Tibial nerve (tissue), 4 donors: ENCODE measurements around the gene SORBS1. TPM values are rescaled to one million over a fixed set of nuclear protein-coding genes. Genes with fewer than 3 reads are reported as not detected.

Experiments
- DNase-seq, 2 donors: peaks; one replicate each; pipeline ENCODE4 v3.0.0-alpha.2; 2019; ENCODE audit warnings: low spot score in 2 of 2
- H3K27ac ChIP-seq, 4 donors: fragments of 200-600 bp; sonication (generic) in 3 of 4; one replicate each; pipeline ENCODE4 v1.5.1; 2017 to 2019; ENCODE audit warnings: mild to moderate bottlenecking in 1 of 4
- H3K27me3 ChIP-seq, 2 donors: fragments of 200-600 bp; sonication (generic) in 1 of 2; one replicate each; pipeline versions ENCODE4 v1.5.1 to v1.6.0; 2017 to 2019
- H3K36me3 ChIP-seq, 3 donors: fragments of 200-600 bp; sonication (generic); one replicate each; pipeline ENCODE4 v1.5.1; 2018 to 2019
- H3K4me1 ChIP-seq, 4 donors: fragments of 200-600 bp; sonication (generic) in 3 of 4; one replicate each; pipeline ENCODE4 v1.5.1; 2017 to 2019
- H3K4me3 ChIP-seq, 4 donors: fragments of 200-600 bp; sonication (generic) in 3 of 4; one replicate each; pipeline ENCODE4 v1.5.1; 2017 to 2019; ENCODE audit warnings: mild to moderate bottlenecking in 1 of 4, moderate library complexity in 1 of 4
- H3K9me3 ChIP-seq, 4 donors: fragments of 200-600 bp; sonication (generic) in 3 of 4; one replicate each; pipeline ENCODE4 v1.5.1; 2017 to 2019
- EP300 ChIP-seq, 2 donors: sonication (generic); formaldehyde crosslinking; IDR thresholded peaks; one replicate each; pipeline ENCODE4 v1.6.1; 2017; ENCODE audit warnings: antibody characterized with exemption in 2 of 2, mild to moderate bottlenecking in 1 of 2
- POLR2A ChIP-seq, 2 donors: fragments of 450-650 bp; IDR thresholded peaks; one replicate each; pipeline ENCODE4 v1.6.1; 2017; ENCODE audit warnings: antibody characterized with exemption in 2 of 2, mild to moderate bottlenecking in 2 of 2, moderate library complexity in 2 of 2
- WGBS, 2 donors: methylation state at CpG; one replicate each; pipeline ENCODE4 v1.1.5; 2018; 5-methylcytosine and 5-hydroxymethylcytosine counted together
- total RNA-seq, 4 donors: library from RNA; depleted of rRNA; stranded (reverse); fragments of >200 nt; gene quantifications; one replicate each; pipeline ENCODE4 v1.1.0, GENCODE V29; 2016
- TF ChIP-seq, protein P1 (sequence below), 5 experiments: fragments of 200-600 bp in 3 of 5; fragments of 450-650 bp in 2 of 5; sonication (generic) in 3 of 5; IDR thresholded peaks; one replicate each; pipeline ENCODE4 v1.5.1; 2016 to 2019; ENCODE audit warnings: antibody characterized with exemption in 5 of 5, mild to moderate bottlenecking in 3 of 5, moderate library complexity in 2 of 5

The SORBS1 gene
- total RNA-seq, 4 donors from 2014 or later = 427 to 623 (median 567) TPM

DNA sequence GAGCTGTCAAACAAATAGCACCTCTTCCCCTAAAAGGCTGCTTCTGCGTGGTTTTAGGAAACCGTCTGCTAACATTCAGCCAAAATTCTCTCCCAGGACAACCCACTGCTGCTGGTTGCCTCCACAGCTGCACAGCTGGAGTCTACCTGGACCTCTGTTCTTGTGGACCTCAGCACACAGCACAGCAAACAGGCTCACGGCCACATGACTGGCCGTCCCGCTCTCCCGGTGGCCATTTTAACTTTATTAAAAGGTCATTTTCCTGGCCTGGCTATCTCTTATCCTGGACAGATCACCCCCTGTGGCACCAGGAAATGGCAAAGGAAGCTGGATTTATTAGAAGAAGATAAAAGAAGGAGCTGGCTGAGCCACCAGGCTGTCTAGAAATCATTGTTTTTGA, 27.6 kb downstream of the SORBS1 start:
- H3K9me3 ChIP-seq = no peaks in the 10 kb centered on the region
- TF ChIP-seq, protein P1, sequence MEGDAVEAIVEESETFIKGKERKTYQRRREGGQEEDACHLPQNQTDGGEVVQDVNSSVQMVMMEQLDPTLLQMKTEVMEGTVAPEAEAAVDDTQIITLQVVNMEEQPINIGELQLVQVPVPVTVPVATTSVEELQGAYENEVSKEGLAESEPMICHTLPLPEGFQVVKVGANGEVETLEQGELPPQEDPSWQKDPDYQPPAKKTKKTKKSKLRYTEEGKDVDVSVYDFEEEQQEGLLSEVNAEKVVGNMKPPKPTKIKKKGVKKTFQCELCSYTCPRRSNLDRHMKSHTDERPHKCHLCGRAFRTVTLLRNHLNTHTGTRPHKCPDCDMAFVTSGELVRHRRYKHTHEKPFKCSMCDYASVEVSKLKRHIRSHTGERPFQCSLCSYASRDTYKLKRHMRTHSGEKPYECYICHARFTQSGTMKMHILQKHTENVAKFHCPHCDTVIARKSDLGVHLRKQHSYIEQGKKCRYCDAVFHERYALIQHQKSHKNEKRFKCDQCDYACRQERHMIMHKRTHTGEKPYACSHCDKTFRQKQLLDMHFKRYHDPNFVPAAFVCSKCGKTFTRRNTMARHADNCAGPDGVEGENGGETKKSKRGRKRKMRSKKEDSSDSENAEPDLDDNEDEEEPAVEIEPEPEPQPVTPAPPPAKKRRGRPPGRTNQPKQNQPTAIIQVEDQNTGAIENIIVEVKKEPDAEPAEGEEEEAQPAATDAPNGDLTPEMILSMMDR (IDR thresholded peaks at IDR 0.05) = no peak
- no peak for TF ChIP-seq POLR2A (IDR thresholded peaks at IDR 0.05)
- TF ChIP-seq EP300 (IDR thresholded peaks at IDR 0.05) = no peak
- peaks cover 0 to 77% (median 15%) of the 10 kb centered on the region in 4 donors for H3K4me1 ChIP-seq
- no peak overlapping the region for H3K4me3 ChIP-seq
- H3K36me3 ChIP-seq = no peaks in the 10 kb centered on the region
- peak overlapping the region in 2 of 4 donors; percentile 11 to 16 for H3K27ac ChIP-seq
- 61 to 67% methylated on average over 6 of the region's 6 CpGs for WGBS, 2 donors
- no peaks in the 10 kb centered on the region for H3K27me3 ChIP-seq
- no peak for DNase-seq

DNA sequence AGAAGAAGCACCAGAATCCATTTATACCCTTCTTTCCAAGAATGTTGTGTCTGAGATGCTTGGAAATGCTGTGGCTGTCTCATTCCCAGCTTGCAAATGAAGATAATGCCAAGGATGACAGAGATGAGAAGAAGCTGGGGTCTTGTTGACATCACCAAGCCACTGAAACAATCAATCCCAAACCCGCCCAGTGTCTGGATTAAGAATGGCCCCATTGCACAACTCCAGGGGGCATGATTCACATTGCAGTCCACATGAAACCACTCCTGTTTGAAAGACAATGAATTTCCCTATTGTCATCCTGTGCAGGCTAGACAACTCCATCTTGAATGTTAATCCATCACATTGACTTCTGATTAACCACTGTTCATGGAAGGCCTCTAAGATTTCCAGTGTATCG, 28.6 kb downstream of the SORBS1 start:
- Histone ChIP-seq H3K4me3 (no peak overlapping the region), H3K9me3 (no peaks in the 10 kb centered on the region), H3K36me3 (no peaks in the 10 kb centered on the region), H3K27ac (peak overlapping the region in 1 of 4 donors; percentile 55), H3K4me1 (peaks cover 0 to 88% (median 14%) of the 10 kb centered on the region in 4 donors), H3K27me3 (no peaks in the 10 kb centered on the region)
- 94 to 100% methylated on average over 2 of the region's 2 CpGs for WGBS, 2 donors
- DNase-seq = no peak
- TF ChIP-seq POLR2A (IDR thresholded peaks at IDR 0.05) (no peak), EP300 (IDR thresholded peaks at IDR 0.05) (no peak)

- Histone ChIP-seq H3K9me3 (no peaks in the 10 kb centered on the region), H3K4me1 (peaks cover 0 to 85% (median 12%) of the 10 kb centered on the region in 4 donors), H3K27me3 (no peaks in the 10 kb centered on the region), H3K4me3 (no peak overlapping the region), H3K36me3 (no peaks in the 10 kb centered on the region), H3K27ac (peak overlapping the region in 1 of 4 donors; percentile 55)
- no peak for TF ChIP-seq POLR2A (IDR thresholded peaks at IDR 0.05)
- no peak for TF ChIP-seq EP300 (IDR thresholded peaks at IDR 0.05)
- TF ChIP-seq, protein P1 (IDR thresholded peaks at IDR 0.05) = no peak
- DNase-seq = no peak
- WGBS, 2 donors = 70 to 71% methylated on average over 2 of the region's 2 CpGs
Measured at GRCh38 chr10:95531994-95532399, 29.2 kb downstream of the SORBS1 start.

- H3K36me3 ChIP-seq = no peaks in the 10 kb centered on the region
- H3K4me1 ChIP-seq = peaks cover 0 to 79% (median 7%) of the 10 kb centered on the region in 4 donors
- WGBS, 2 donors = 55% methylated on average over 13 of the region's 13 CpGs
- no peaks in the 10 kb centered on the region for H3K9me3 ChIP-seq
- TF ChIP-seq POLR2A (IDR thresholded peaks at IDR 0.05) = no peak
- TF ChIP-seq, protein P1 (IDR thresholded peaks at IDR 0.05) = no peak
- TF ChIP-seq EP300 (IDR thresholded peaks at IDR 0.05) = no peak
- H3K27ac ChIP-seq = peak overlapping the region in 1 of 4 donors; percentile 55
- no peak overlapping the region for H3K4me3 ChIP-seq
- no peak for DNase-seq
- H3K27me3 ChIP-seq = no peaks in the 10 kb centered on the region
Measured at GRCh38 chr10:95531058-95531809, 29.9 kb downstream of the SORBS1 start.

DNA sequence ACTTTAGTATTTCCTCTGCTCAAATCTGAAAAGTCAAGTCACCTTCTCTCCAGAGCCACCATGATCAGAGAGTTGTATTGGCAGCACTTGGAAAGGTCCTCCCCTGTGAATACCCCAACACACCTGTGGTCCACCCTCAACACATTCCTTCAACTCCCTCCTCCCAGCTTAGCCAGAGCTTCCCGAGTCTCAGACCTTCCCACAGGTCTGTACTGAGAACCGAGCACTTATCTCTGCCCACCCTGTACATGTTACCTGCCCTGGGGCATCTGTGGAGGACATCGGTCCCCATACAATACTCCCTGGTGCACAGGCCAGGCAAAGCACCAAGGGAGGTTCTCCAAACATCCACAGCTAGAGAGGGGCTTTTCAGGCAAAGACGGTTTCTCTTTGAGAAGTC, 30.6 kb downstream of the SORBS1 start:
- H3K4me1 ChIP-seq = peaks cover 0 to 74% (median 4%) of the 10 kb centered on the region in 4 donors
- 89 to 91% methylated on average over 3 to 4 of the region's 4 CpGs for WGBS, 2 donors

More for the DNA sequence above, 30.6 kb downstream of the SORBS1 start:
- DNase-seq = no peak
- H3K27ac ChIP-seq = peak overlapping the region in 1 of 4 donors; percentile 33
- H3K36me3 ChIP-seq = no peaks in the 10 kb centered on the region
- H3K27me3 ChIP-seq = no peaks in the 10 kb centered on the region
- no peak for TF ChIP-seq POLR2A (IDR thresholded peaks at IDR 0.05)
- TF ChIP-seq, protein P1 (IDR thresholded peaks at IDR 0.05) = no peak
- H3K4me3 ChIP-seq = no peak overlapping the region
- H3K9me3 ChIP-seq = no peaks in the 10 kb centered on the region
